ENCODE results near the gene RSPO3.

DNA sequence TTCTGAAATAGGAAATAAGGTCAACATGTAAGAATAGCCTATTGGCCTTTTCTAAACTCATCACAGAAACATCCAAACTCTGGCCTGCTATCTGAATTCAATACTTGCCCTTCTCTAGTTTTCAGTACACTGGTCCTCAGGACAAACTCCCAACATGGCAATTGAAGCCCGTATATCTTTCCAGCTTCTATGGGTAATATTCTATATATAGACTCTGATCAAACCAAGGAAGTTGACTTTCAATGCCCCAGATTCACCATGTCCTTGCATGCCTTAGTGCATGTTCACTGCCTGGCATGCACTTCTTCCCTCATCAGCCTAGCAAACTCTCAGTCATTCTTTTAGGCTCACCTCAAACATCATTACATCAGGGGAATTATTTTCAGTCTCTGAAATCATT lies 73.2 kb downstream of the RSPO3 start:
- no peak for TF ChIP-seq EZH2 (IDR thresholded peaks at IDR 0.05; ENCODE audit: low read depth)
- TF ChIP-seq, protein P1, sequence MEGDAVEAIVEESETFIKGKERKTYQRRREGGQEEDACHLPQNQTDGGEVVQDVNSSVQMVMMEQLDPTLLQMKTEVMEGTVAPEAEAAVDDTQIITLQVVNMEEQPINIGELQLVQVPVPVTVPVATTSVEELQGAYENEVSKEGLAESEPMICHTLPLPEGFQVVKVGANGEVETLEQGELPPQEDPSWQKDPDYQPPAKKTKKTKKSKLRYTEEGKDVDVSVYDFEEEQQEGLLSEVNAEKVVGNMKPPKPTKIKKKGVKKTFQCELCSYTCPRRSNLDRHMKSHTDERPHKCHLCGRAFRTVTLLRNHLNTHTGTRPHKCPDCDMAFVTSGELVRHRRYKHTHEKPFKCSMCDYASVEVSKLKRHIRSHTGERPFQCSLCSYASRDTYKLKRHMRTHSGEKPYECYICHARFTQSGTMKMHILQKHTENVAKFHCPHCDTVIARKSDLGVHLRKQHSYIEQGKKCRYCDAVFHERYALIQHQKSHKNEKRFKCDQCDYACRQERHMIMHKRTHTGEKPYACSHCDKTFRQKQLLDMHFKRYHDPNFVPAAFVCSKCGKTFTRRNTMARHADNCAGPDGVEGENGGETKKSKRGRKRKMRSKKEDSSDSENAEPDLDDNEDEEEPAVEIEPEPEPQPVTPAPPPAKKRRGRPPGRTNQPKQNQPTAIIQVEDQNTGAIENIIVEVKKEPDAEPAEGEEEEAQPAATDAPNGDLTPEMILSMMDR (conservative IDR thresholded peaks at IDR 0.05), result no peak
